ENCODE measurements around the gene SRSF11. TPM values are rescaled to one million over a fixed set of nuclear protein-coding genes. Genes with fewer than 3 reads are reported as not detected.

Gene SRSF11
- total RNA-seq, 6 experiments from 2014 or later = 49.6 to 90.7 (median 62.8) TPM

- H3K4me1 ChIP-seq = peaks cover 0 to 21% (median 9%) of the 10 kb centered on the region in 4 donors
- DNase-seq = no peak
- intact Hi-C loops (cut with DNase I) = no loop called here
- no peak for ATAC-seq
- no peak overlapping the region for H3K4me3 ChIP-seq
- no peaks in the 10 kb centered on the region for H3K27me3 ChIP-seq
- TF ChIP-seq CTCF (IDR thresholded peaks at IDR 0.05) (no peak), POLR2A (IDR thresholded peaks at IDR 0.05) (no peak)
- H3K27ac ChIP-seq = no peak overlapping the region
- H3K9me3 ChIP-seq = no peaks in the 10 kb centered on the region
- WGBS (ENCODE audit: insufficient coverage, low coverage, low lambda C conversion rate, missing lambda C conversion rate) = 65% methylated on average over 2 of the region's 2 CpGs
- no peaks in the 10 kb centered on the region for H3K36me3 ChIP-seq
Measured at GRCh38 chr1:70202173-70202758, 18.9 kb upstream of the SRSF11 start.

DNA sequence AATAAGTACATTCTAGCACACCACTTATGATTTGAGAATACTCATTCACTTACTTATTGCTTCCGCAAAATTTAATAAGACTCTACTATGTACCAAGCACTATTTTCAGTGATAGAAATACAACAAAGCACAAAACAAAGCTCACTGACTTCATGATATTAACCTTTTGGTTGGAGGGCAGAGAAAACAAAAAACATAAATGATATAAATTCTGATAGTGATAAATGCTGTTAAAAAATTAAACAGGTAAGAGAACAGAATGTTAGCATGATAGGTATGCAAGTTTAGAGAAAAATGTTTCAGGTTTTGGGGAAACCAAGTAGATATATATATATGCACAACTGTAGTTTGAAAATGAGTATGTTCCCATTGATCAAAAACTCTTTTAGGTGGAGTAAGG, 17.0 kb upstream of the SRSF11 start:
- Histone ChIP-seq H3K4me1 (peaks cover 0 to 25% (median 9%) of the 10 kb centered on the region in 4 donors), H3K9me3 (no peaks in the 10 kb centered on the region), H3K27ac (no peak overlapping the region), H3K27me3 (no peaks in the 10 kb centered on the region), H3K4me3 (peak overlapping the region; percentile 73 to 85 (median 78)), H3K36me3 (no peaks in the 10 kb centered on the region)
- TF ChIP-seq CTCF (IDR thresholded peaks at IDR 0.05) = no peak
- no peak for TF ChIP-seq POLR2A (IDR thresholded peaks at IDR 0.05)
- DNase-seq (no peak), ATAC-seq (no peak)
- 88% methylated on average over 1 of the region's 1 CpG for WGBS (ENCODE audit: insufficient coverage, low coverage, low lambda C conversion rate, missing lambda C conversion rate)
- intact Hi-C loops (cut with DNase I) = no loop called here

DNA sequence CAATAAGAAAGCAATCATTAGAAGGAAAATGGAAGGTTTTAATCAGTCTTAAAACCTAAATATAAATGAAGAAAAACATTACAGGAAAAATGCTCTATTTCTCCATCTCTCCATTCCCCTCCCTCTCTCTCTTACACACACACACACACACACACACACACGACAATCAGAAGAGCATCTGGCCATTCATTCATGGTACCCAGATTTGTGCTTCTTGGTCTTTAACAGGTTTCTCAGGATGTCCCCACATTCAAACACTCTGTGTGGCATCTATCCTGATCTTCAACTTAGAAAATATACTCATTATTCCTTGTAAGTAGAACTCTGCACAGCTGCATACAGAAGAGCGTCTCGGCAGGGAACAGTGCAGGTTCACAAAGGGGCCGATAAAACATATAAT, 16.6 kb upstream of the SRSF11 start:
- Histone ChIP-seq H3K9me3 (no peaks in the 10 kb centered on the region), H3K27ac (peak overlapping the region; percentile 73 to 92 (median 81)), H3K4me1 (peaks cover 0 to 26% (median 9%) of the 10 kb centered on the region in 4 donors)

DNA sequence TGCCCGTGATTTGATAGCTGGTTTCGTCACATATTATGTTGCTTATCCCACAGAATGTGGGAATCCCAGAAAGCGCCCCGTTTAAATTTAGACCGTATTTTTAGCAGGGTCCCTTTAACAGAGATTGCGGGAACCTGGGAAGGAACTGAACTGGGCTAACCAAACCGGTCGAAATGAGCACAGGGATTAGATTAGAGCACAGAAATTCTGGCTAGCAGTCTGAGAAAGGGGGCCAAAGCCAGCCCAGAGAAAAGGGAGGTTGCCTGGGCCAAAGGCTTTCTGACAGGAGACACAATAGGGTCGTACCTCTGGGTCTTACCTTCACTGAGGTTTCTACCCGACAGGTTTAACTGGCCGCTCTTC, 16.1 kb upstream of the SRSF11 start:
- DNase-seq (no peak), ATAC-seq (peak in 3 of 4 donors; percentile 54 to 60 (median 56))
- Histone ChIP-seq H3K9me3 (no peaks in the 10 kb centered on the region), H3K4me1 (peaks cover 0 to 26% (median 9%) of the 10 kb centered on the region in 4 donors), H3K27me3 (no peaks in the 10 kb centered on the region), H3K36me3 (no peaks in the 10 kb centered on the region), H3K27ac (peak overlapping the region; percentile 73 to 92 (median 81)), H3K4me3 (peak overlapping the region; percentile 73 to 85 (median 78))
- 0% methylated on average over 9 of the region's 11 CpGs for WGBS (ENCODE audit: insufficient coverage, low coverage, low lambda C conversion rate, missing lambda C conversion rate)
- TF ChIP-seq POLR2A (IDR thresholded peaks at IDR 0.05) = no peak
- TF ChIP-seq CTCF (IDR thresholded peaks at IDR 0.05) = no peak
- intact Hi-C loops (cut with DNase I) = no loop called here

More for the DNA sequence above, 16.6 kb upstream of the SRSF11 start:
- intact Hi-C loops (cut with DNase I) = no loop called here
- TF ChIP-seq CTCF (IDR thresholded peaks at IDR 0.05) (no peak), POLR2A (IDR thresholded peaks at IDR 0.05) (no peak)
- H3K36me3 ChIP-seq = no peaks in the 10 kb centered on the region
- no peak for DNase-seq
- ATAC-seq = no peak
- 1% methylated on average over 4 of the region's 4 CpGs for WGBS (ENCODE audit: insufficient coverage, low coverage, low lambda C conversion rate, missing lambda C conversion rate)
- H3K4me3 ChIP-seq = peak overlapping the region; percentile 73 to 85 (median 78)
- H3K27me3 ChIP-seq = no peaks in the 10 kb centered on the region
